Measurements from ENCODE around the gene CLCA4. TPM values are rescaled to one million over a fixed set of nuclear protein-coding genes. Genes with fewer than 3 reads are reported as not detected.

Gene CLCA4
- total and polyA plus RNA-seq, 9 donors, result 0.12 to 0.23 (median 0.22) TPM; not detected in 6

- Histone ChIP-seq H3K4me3 (no peak overlapping the region), H3K27ac (no peak overlapping the region), H3K4me1 (ENCODE audit: insufficient read depth) (no peaks in the 10 kb centered on the region), H3K9me3 (no peaks in the 10 kb centered on the region), H3K27me3 (no peaks in the 10 kb centered on the region), H3K36me3 (no peaks in the 10 kb centered on the region)
- TF ChIP-seq POLR2A (IDR thresholded peaks at IDR 0.05) (no peak), CTCF (IDR thresholded peaks at IDR 0.05) (no peak)
- DNase-seq, result no peak
- intact Hi-C loops (cut with DNase I), result no loop called here
These were observed 2.0 kb downstream of the CLCA4 start for GRCh38 chr1:86548839-86549238.

DNA sequence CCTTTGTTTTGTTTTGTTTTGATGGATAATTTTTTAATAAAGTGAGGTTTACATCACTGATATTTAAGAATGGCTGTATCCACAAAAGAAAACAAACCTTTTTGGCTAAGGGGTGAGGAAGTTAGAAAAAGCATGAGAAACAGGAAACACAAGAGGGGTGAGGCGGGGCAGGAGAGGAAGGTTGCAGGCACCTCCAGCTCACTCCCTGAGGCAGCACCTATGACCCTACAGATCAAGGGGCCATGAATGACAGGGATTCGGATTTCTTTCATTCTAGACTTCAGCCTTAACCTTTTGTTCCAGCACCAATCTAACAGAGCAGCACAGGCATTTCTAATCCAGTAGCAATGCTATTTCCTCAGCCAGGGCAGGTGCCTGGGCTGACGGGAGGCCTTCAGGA lies 4.4 kb downstream of the CLCA4 start:
- no peak overlapping the region for H3K27ac ChIP-seq
- 51 to 80% (median 69%) methylated on average over 3 of the region's 3 CpGs for WGBS, 3 donors
- no peak for DNase-seq
- intact Hi-C loops (cut with DNase I), result no loop called here
- H3K27me3 ChIP-seq, result no peaks in the 10 kb centered on the region
- H3K9me3 ChIP-seq, result no peaks in the 10 kb centered on the region
- H3K4me3 ChIP-seq, result no peak overlapping the region
- H3K4me1 ChIP-seq (ENCODE audit: insufficient read depth), result no peaks in the 10 kb centered on the region
- no peak for TF ChIP-seq POLR2A (IDR thresholded peaks at IDR 0.05)
- no peak for TF ChIP-seq EP300 (IDR thresholded peaks at IDR 0.05)
- TF ChIP-seq CTCF (IDR thresholded peaks at IDR 0.05), result no peak
- no peaks in the 10 kb centered on the region for H3K36me3 ChIP-seq

- no peaks in the 10 kb centered on the region for H3K9me3 ChIP-seq
- H3K36me3 ChIP-seq, result no peaks in the 10 kb centered on the region
- 94 to 97% (median 96%) methylated on average over 19 of the region's 19 CpGs for WGBS, 3 donors
- TF ChIP-seq CTCF (IDR thresholded peaks at IDR 0.05), result no peak
- TF ChIP-seq EP300 (IDR thresholded peaks at IDR 0.05), result no peak
- no peak for TF ChIP-seq POLR2A (IDR thresholded peaks at IDR 0.05)
- no peaks in the 10 kb centered on the region for H3K4me1 ChIP-seq (ENCODE audit: insufficient read depth)
- H3K27me3 ChIP-seq, result no peaks in the 10 kb centered on the region
- DNase-seq, result no peak
- intact Hi-C loops (cut with DNase I), result no loop called here
- H3K4me3 ChIP-seq, result no peak overlapping the region
- no peak overlapping the region for H3K27ac ChIP-seq
These were observed 5.5 kb downstream of the CLCA4 start for GRCh38 chr1:86552376-86552775.

DNA sequence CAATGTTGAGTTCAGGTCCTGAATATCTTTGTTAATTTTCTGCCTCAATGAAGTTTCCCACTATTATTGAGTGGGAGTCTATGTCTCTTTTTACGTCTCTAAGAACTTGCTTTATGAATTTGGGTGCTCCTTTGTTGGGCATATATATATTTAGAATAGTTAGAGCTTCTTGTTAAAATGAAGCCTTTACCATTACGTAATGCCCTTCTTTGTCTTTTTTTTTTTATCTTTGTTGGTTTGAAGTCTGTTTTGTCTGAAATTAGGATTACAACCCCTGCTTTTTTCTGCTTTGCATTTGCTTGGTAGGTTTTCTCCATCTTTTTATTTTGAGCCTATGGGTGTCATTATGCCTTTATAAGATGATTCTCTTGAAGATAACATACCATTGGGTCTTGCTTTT lies 10.9 kb downstream of the CLCA4 start:
- Histone ChIP-seq H3K4me3 (no peak overlapping the region), H3K27me3 (no peaks in the 10 kb centered on the region), H3K4me1 (ENCODE audit: insufficient read depth) (no peaks in the 10 kb centered on the region), H3K9me3 (no peaks in the 10 kb centered on the region), H3K36me3 (no peaks in the 10 kb centered on the region), H3K27ac (no peak overlapping the region)
- intact Hi-C loops (cut with DNase I), result no loop called here
- 79 to 87% (median 81%) methylated on average over 2 of the region's 2 CpGs for WGBS, 3 donors
- no peak for TF ChIP-seq EP300 (IDR thresholded peaks at IDR 0.05)
- no peak for DNase-seq

DNA sequence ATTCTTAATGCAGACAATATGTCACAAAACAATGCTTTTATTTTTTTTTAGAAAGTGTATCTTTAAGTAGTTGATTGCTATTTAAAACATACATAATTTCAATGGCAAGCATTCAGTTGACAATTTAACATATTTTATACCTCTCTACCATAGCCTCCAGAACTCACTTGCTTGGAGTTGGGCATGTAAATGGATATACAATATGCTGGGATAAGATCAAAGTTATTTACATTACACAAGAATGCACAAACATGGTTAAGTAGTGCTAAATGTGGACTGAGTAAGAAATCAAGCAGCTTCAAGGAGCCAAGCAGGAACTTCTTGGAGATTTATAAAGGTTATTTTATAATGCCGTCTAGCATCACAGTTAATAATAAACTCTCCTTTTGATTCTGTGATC lies 17.0 kb downstream of the CLCA4 start:
- Histone ChIP-seq H3K36me3 (no peaks in the 10 kb centered on the region), H3K27ac (no peak overlapping the region), H3K27me3 (no peaks in the 10 kb centered on the region), H3K4me3 (no peak overlapping the region), H3K9me3 (no peaks in the 10 kb centered on the region), H3K4me1 (ENCODE audit: insufficient read depth) (no peaks in the 10 kb centered on the region)
- intact Hi-C loops (cut with DNase I), result no loop called here
- DNase-seq, result no peak
- WGBS, 3 donors, result 34 to 60% (median 35%) methylated on average over 1 of the region's 1 CpG
- no peak for TF ChIP-seq EP300 (IDR thresholded peaks at IDR 0.05)
- TF ChIP-seq POLR2A (IDR thresholded peaks at IDR 0.05), result no peak
- no peak for TF ChIP-seq CTCF (IDR thresholded peaks at IDR 0.05)

All from ovary (tissue), 9 donors.